OCI-LY7 (cell line): Measurements from ENCODE around the gene PSG3. TPM values are rescaled to one million over a fixed set of nuclear protein-coding genes. Genes with fewer than 3 reads are reported as not detected.
"Not testable (repeated sequence)": the region's sequence is repeated elsewhere in the genome, so short reads cannot be mapped to it uniquely, and the experiment has no call there.

Experiments used
- BruUV-seq: library from RNA; stranded (reverse); fragments of 400-500 nt; replicated peaks from 2 replicates; lab custom pipeline; 2021; lab: Mats Ljungman, UMichigan
- CTCF ChIA-PET: fragments of 300-600 bp; sonication (Branson Sonifier 250); formaldehyde crosslinking; loops from one replicate; lab custom pipeline; 2022; ENCODE audit warnings: antibody characterized with exemption; ENCODE audit not compliant: unreplicated experiment; lab: Charles Lee
- POLR2A ChIA-PET: fragments of 300-600 bp; sonication (Branson Sonifier 250); formaldehyde crosslinking; loops from one replicate; lab custom pipeline; 2022; ENCODE audit warnings: antibody characterized with exemption; lab: Charles Lee
- DNase-seq: peaks from one replicate; pipeline ENCODE4 v3.0.0-alpha.2; 2015; ENCODE audit warnings: low spot score
- H2AFZ ChIP-seq: fragments of 200-600 bp; sonication (generic), shearing (Covaris generic); 2 replicates; pipeline ENCODE4 v1.6.1; 2014; ENCODE audit warnings: mild to moderate bottlenecking, antibody characterized with exemption, low read length, moderate library complexity
- H3K27ac ChIP-seq: fragments of 200-600 bp; sonication (generic); 2 replicates; pipeline ENCODE4 v1.5.1; 2014; ENCODE audit warnings: mixed run types, low read depth, mild to moderate bottlenecking, moderate library complexity, low read length, inconsistent platforms; ENCODE audit not compliant: poor library complexity, severe bottlenecking
- H3K36me3 ChIP-seq: fragments of 200-600 bp; sonication (generic); 2 replicates; pipeline ENCODE4 v1.6.1; 2014; ENCODE audit warnings: mild to moderate bottlenecking, antibody characterized with exemption, low read length, moderate library complexity, mixed read lengths; ENCODE audit not compliant: insufficient read depth
- H3K4me1 ChIP-seq: fragments of 200-600 bp; sonication (generic); 2 replicates; pipeline ENCODE4 v1.5.1; 2014; ENCODE audit warnings: mild to moderate bottlenecking, low read length; ENCODE audit not compliant: insufficient read depth, poor library complexity, severe bottlenecking
- H3K4me2 ChIP-seq: fragments of 200-600 bp; sonication (generic); 2 replicates; pipeline ENCODE4 v1.6.1; 2014; ENCODE audit warnings: mild to moderate bottlenecking, low read length
- H3K4me3 ChIP-seq: fragments of 200-600 bp; sonication (generic); 2 replicates; pipeline ENCODE4 v1.5.1; 2014; ENCODE audit warnings: mild to moderate bottlenecking, low read depth, low read length; ENCODE audit not compliant: poor library complexity, severe bottlenecking
- H3K79me2 ChIP-seq: fragments of 200-600 bp; sonication (generic); 2 replicates; pipeline ENCODE4 v1.6.1; 2016; ENCODE audit warnings: low read depth, mild to moderate bottlenecking, low read length, moderate library complexity, mixed read lengths; ENCODE audit not compliant: insufficient read depth
- H3K9me2 ChIP-seq: fragments of 200-600 bp; sonication (generic); 2 replicates; pipeline ENCODE4 v1.6.1; 2016; ENCODE audit warnings: mild to moderate bottlenecking, low read length, mixed read lengths; ENCODE audit not compliant: insufficient read depth
- H3K9me3 ChIP-seq: fragments of 200-600 bp; sonication (generic); 2 replicates; pipeline ENCODE4 v1.6.1; 2014; ENCODE audit warnings: mild to moderate bottlenecking, mixed run types, low read length, mixed read lengths
- H4K20me1 ChIP-seq: fragments of 200-600 bp; sonication (generic); 2 replicates; pipeline ENCODE4 v1.6.1; 2014; ENCODE audit warnings: mild to moderate bottlenecking, antibody characterized with exemption, low read length, moderate library complexity, mixed read lengths; ENCODE audit not compliant: insufficient read depth
- intact Hi-C: fragments of 100-400 bp; cut with micrococcal nuclease; formaldehyde crosslinking; loops from one replicate; pipeline ENCODE4 v1.10.0; 2022; ENCODE audit not compliant: unreplicated experiment
- total RNA-seq, 2 experiments: library from RNA; depleted of rRNA in 1 of 2; stranded (reverse); fragments of >200 nt in 1 of 2; shearing (Covaris generic) in 1 of 2; gene quantifications; 2 replicates each; pipeline ENCODE4 v1.2.3, GENCODE V29; 2014 to 2022

The PSG3 gene
- total RNA-seq, 2 experiments from 2014 or later: not detected

DNA sequence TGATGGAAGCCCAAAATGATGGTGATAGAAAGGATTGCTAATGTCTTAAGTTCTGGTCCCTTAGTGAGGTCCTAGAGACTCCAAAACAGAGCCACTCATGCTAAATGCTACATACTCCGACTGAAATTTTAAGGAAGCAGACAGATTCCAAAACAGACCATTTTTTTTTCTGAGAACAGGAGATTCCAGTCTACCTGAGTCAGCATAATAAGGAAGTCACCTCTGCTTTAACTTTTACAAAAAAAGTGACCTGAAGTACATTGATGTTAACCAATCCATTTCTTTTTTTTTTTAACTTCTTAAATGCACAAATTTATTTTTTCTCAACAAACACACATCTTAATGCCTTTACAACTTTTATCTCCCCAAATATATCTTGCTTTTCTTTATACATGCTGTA lies 65.7 kb downstream of the PSG3 start:
- POLR2A ChIA-PET, H4K20me1 ChIP-seq, H3K9me2 ChIP-seq, H3K36me3 ChIP-seq, CTCF ChIA-PET, BruUV-seq, H3K4me3 ChIP-seq, H3K4me1 ChIP-seq, H3K9me3 ChIP-seq, intact Hi-C loops, DNase-seq, H3K4me2 ChIP-seq, H3K27ac ChIP-seq, H3K79me2 ChIP-seq, H2AFZ ChIP-seq: not testable (repeated sequence)

Other genes starting within 250 kb of the PSG3 start
- 0.50 and 0.77 TPM in 2 replicates for gene CEACAM1, start 212.0 kb downstream of the PSG3 start, total RNA-seq (2014; rRNA removed; shearing (Covaris generic))
- gene CEACAM1, start 212.0 kb downstream of the PSG3 start, total RNA-seq (2022): 1.5 and 2.3 TPM in 2 replicates
- gene CEACAM8, start 145.6 kb downstream of the PSG3 start, total RNA-seq (2014; rRNA removed; shearing (Covaris generic)): not detected in 2 replicates
- not detected in 2 replicates for gene CEACAM8, start 145.6 kb downstream of the PSG3 start, total RNA-seq (2022)
- gene PSG8, start 25.2 kb upstream of the PSG3 start, total RNA-seq (2014; rRNA removed; shearing (Covaris generic)): not detected in 2 replicates
- gene PSG8, start 25.2 kb upstream of the PSG3 start, total RNA-seq (2022): not detected in 2 replicates
- not detected in 2 replicates for gene PSG1, start 139.2 kb upstream of the PSG3 start, total RNA-seq (2014; rRNA removed; shearing (Covaris generic))
- not detected in 2 replicates for gene PSG1, start 139.2 kb upstream of the PSG3 start, total RNA-seq (2022)
- 0.06 and 0.13 TPM in 2 replicates for gene PSG6, start 177.4 kb upstream of the PSG3 start, total RNA-seq (2014; rRNA removed; shearing (Covaris generic))
- not detected in 2 replicates for gene PSG6, start 177.4 kb upstream of the PSG3 start, total RNA-seq (2022)
- gene PSG7, start 196.7 kb upstream of the PSG3 start, total RNA-seq (2014; rRNA removed; shearing (Covaris generic)): not detected in 2 replicates
- gene PSG7, start 196.7 kb upstream of the PSG3 start, total RNA-seq (2022): not detected in 2 replicates